HG02943 (cell line): ENCODE measurements around the gene PCDH10.

Experiments used
- ATAC-seq: cut with Tn5 transposase; IDR thresholded peaks from one replicate; pipeline ENCODE4 v1.9.1; 2021; ENCODE audit warnings: mild to moderate bottlenecking, low read depth, moderate library complexity; ENCODE audit not compliant: unreplicated experiment

Gene PCDH10

GRCh38 chr4:133149364-133149695 lies 236 bp downstream of the PCDH10 start:
- no peak for ATAC-seq

DNA sequence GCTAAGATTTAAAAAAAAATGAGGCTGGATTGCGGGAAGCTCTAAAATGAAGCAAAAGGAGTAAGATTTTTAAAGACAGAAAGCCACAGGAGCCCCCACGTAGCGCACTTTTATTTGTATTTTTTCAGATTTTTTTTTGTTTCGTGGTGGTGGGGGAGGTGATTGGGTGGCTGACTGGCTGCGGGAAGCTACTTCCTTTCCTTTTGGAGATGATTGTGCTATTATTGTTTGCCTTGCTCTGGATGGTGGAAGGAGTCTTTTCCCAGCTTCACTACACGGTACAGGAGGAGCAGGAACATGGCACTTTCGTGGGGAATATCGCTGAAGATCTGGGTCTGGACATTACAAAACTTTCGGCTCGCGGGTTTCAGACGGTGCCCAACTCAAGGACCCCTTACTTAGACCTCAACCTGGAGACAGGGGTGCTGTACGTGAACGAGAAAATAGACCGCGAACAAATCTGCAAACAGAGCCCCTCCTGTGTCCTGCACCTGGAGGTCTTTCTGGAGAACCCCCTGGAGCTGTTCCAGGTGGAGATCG lies 908 bp downstream of the PCDH10 start:
- no peak for ATAC-seq

GRCh38 chr4:133150486-133151340 lies 1.6 kb downstream of the PCDH10 start:
- no peak for ATAC-seq

GRCh38 chr4:133151341-133151690 lies 2.2 kb downstream of the PCDH10 start:
- ATAC-seq = no peak

GRCh38 chr4:133151691-133152329 lies 2.7 kb downstream of the PCDH10 start:
- no peak for ATAC-seq

DNA sequence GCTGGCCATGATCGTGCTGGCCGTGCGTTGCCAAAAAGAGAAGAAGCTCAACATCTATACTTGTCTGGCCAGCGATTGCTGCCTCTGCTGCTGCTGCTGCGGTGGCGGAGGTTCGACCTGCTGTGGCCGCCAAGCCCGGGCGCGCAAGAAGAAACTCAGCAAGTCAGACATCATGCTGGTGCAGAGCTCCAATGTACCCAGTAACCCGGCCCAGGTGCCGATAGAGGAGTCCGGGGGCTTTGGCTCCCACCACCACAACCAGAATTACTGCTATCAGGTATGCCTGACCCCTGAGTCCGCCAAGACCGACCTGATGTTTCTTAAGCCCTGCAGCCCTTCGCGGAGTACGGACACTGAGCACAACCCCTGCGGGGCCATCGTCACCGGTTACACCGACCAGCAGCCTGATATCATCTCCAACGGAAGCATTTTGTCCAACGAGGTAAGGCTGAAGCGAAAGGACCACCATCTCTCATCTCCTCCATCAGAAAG lies 3.3 kb downstream of the PCDH10 start:
- no peak for ATAC-seq

DNA sequence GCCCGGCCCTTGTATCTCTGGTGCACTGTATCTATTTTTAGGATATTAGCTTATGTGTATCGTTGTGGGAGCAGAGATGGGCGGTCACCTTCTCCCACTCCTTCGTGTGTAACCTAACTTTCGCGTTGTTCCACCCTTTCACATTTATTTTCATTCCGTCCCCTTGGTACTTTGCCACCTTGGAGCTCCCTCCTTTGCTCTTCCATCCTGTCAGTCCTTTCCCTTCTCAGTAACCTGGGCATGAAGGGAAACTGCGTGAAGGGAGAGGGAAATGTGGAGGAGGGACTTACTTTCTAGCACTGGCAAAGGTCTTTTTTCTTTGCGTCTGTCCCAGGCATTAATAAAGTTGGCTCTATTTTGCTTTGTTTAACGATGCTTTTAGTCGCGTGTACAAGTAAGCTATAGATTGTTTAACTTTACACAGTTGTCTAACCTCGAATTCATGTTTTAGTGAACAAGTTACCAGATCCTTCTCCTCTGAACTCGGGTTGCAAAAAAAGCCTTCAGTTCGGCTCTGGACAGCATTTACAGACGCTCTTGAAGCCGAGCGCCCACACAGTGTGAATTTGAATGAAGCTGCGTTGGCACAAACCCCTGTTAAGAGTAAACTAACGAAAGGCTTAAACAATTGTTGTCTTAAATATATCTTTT lies 3.9 kb downstream of the PCDH10 start:
- no peak for ATAC-seq

- no peak for ATAC-seq
Observed at GRCh38 chr4:133154725-133155124, 5.6 kb downstream of the PCDH10 start.

DNA sequence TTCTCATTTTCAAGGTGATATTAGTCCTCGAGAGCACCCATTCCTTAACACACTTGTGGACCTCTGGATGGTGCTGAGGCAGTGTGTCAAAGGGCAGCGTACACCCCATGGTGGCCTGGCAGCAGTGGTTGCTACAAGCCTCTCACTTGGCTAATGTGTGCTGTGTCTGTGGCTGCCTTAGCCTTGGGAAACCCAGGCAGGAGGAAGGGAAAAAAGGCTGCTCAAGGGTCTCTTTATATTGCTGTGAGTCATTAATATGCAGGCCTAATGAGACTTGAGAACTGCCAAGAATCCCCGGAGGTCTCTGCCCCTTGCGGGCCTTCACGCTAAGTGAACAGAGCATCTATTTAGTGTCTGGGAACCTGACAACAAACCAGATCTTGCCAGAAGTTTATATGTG lies 7.0 kb downstream of the PCDH10 start:
- no peak for ATAC-seq

DNA sequence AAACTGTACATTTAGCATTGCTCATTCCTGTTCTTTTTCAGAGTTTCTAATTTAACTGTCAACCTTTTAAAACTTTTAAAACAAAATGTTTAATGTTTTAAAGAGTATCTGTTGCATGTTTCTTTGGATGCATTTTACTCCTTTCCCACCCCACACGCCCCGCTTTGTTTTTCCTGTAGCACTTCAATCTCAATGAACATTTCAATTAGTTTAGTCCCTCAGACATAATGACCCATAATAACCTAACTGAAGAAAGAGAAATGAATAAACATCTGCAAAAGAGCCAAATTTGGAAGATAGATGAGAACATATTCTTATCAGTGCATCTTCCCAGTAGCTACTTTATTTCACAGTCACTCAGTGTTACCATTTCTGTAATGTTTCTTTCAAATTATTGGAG lies 7.5 kb downstream of the PCDH10 start:
- ATAC-seq = no peak

GRCh38 chr4:133157460-133158160 lies 8.5 kb downstream of the PCDH10 start:
- ATAC-seq = no peak

GRCh38 chr4:133160853-133161252 lies 11.8 kb downstream of the PCDH10 start:
- no peak for ATAC-seq

DNA sequence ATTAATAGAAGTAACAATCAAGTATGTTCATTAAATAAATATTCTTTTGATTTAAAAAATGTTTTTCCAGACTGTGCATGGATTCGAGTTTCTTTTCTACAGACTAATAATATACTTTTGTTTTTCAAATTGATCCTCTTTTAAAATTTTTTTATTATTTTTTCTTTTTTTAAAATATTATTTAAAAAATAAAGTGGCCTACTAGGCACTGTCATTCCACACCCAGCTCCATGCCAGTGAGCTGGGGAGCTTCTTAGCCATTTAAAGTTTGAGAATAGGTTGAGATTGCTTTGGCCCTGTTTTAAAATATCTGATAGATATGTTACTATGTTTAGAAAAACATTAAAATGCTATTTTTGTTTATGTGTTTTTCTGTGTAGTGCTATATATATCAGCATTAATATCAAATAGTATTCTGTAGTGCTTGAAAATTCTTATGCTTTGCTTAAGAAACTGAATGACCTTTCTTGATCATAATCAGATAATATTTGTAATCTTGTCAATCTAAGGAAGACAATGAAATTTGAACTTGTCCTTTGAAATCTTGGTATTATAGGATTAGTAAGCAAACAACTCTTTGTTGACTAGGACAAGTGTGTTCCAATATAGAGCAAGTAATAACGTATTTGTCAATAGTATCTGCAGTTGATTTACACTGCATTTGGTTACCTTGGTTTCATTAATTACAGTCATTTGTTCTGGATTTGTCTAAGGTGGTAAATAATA lies 12.6 kb downstream of the PCDH10 start:
- no peak for ATAC-seq

DNA sequence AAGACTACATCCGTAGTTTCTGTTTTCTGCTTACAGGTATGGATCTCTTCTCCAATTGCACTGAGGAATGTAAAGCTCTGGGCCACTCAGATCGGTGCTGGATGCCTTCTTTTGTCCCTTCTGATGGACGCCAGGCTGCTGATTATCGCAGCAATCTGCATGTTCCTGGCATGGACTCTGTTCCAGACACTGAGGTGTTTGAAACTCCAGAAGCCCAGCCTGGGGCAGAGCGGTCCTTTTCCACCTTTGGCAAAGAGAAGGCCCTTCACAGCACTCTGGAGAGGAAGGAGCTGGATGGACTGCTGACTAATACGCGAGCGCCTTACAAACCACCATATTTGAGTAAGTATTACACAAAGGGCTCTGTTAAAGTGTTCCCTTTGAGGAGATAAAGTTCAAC lies 13.8 kb downstream of the PCDH10 start:
- no peak for ATAC-seq

- ATAC-seq = no peak
Observed at GRCh38 chr4:133178956-133179355, 29.9 kb downstream of the PCDH10 start.

GRCh38 chr4:133186210-133186609 lies 37.1 kb downstream of the PCDH10 start:
- ATAC-seq = no peak

GRCh38 chr4:133186845-133187244 lies 37.8 kb downstream of the PCDH10 start:
- no peak for ATAC-seq

GRCh38 chr4:133188433-133189146 lies 39.5 kb downstream of the PCDH10 start:
- no peak for ATAC-seq

DNA sequence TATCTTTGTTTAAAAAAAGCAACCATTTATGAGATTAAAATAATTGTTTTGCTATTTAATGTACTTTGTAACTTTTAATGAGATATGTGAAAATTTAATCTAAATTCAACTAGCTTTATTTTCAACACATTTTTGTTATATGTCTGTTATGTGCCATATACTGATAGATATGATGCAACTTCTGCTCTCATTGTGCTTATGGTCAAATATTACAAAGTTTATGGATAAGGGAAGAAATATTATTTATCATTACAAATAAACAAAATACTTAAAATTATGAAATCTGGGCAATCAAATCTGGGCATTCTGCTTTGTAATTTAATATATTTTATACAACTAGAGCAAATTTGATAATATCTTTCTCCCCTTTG lies 40.0 kb downstream of the PCDH10 start:
- ATAC-seq = no peak

GRCh38 chr4:133190098-133190497 lies 41.0 kb downstream of the PCDH10 start:
- ATAC-seq = no peak
